ENCODE results near the gene ITGAV. TPM values are rescaled to one million over a fixed set of nuclear protein-coding genes. Genes with fewer than 3 reads are reported as not detected.

The ITGAV gene
- total RNA-seq, 6 donors from 2014 or later: 19.9 to 75.4 (median 58.7) TPM

DNA sequence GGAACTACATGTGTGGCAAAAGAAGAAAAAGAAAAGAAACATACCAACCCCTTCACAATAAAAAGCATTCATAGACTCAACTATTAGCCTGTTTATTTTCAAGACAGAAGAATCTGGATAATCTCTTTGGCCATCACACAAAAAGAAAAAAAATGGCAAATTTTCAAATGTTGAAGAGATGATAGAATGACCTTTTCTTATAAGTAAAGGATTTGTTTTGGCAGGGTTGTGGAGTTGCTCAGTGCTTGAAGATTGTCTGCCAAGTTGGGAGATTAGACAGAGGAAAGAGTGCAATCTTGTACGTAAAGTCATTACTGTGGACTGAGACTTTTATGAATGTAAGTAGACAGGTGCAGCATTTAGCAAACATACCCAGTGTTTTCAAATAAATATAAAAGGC is 85.5 kb downstream of the ITGAV start:
- 68 to 86% methylated on average over 1 of the region's 1 CpG for WGBS, 2 donors
- Histone ChIP-seq H3K4me3 (no peak overlapping the region), H3K27ac (no peak overlapping the region), H3K36me3 (peaks cover 24 to 95% (median 53%) of the 10 kb centered on the region in 4 donors), H3K4me1 (no peaks in the 10 kb centered on the region), H3K27me3 (no peaks in the 10 kb centered on the region), H3K9me3 (peaks cover 0 to 5% (median 0%) of the 10 kb centered on the region in 4 donors)
- ATAC-seq (ENCODE audit: low FRiP score in 2 of 2) (no peak), DNase-seq (no peak)
- no peak for TF ChIP-seq EP300 (IDR thresholded peaks at IDR 0.05)
- TF ChIP-seq, protein P1, sequence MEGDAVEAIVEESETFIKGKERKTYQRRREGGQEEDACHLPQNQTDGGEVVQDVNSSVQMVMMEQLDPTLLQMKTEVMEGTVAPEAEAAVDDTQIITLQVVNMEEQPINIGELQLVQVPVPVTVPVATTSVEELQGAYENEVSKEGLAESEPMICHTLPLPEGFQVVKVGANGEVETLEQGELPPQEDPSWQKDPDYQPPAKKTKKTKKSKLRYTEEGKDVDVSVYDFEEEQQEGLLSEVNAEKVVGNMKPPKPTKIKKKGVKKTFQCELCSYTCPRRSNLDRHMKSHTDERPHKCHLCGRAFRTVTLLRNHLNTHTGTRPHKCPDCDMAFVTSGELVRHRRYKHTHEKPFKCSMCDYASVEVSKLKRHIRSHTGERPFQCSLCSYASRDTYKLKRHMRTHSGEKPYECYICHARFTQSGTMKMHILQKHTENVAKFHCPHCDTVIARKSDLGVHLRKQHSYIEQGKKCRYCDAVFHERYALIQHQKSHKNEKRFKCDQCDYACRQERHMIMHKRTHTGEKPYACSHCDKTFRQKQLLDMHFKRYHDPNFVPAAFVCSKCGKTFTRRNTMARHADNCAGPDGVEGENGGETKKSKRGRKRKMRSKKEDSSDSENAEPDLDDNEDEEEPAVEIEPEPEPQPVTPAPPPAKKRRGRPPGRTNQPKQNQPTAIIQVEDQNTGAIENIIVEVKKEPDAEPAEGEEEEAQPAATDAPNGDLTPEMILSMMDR (IDR thresholded peaks at IDR 0.05): no peak
- no peak for TF ChIP-seq POLR2A (IDR thresholded peaks at IDR 0.05)
- TF ChIP-seq POLR2AphosphoS5 (IDR thresholded peaks at IDR 0.05): no peak

DNA sequence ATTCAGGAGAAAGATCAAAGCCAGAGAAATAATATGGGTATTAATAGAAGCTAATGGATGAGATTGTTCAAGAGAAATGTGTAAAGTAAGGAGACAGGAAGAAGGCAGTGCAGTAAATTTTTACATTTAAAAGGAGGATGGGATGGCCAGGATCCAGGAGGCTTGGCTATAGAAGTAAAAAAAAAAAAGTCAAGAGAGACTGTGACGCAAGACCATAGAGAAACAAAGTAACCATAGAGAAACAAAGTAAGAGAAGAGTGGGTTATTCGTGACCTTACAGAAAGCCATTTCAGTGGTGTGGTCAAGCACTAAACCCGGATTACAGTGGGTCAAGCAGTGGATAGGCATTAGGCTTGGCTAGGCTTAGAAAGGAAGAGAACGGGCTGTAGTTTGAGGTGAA is 93.5 kb downstream of the ITGAV start:
- Histone ChIP-seq H3K27ac (no peak overlapping the region), H3K4me3 (no peak overlapping the region), H3K9me3 (peaks cover 8 to 11% (median 10%) of the 10 kb centered on the region in 4 donors), H3K36me3 (peaks cover 0 to 23% (median 2%) of the 10 kb centered on the region in 4 donors), H3K4me1 (no peaks in the 10 kb centered on the region), H3K27me3 (no peaks in the 10 kb centered on the region)
- no peak for TF ChIP-seq POLR2A (IDR thresholded peaks at IDR 0.05)
- TF ChIP-seq POLR2AphosphoS5 (IDR thresholded peaks at IDR 0.05): no peak
- TF ChIP-seq, protein P1 (IDR thresholded peaks at IDR 0.05): no peak
- TF ChIP-seq EP300 (IDR thresholded peaks at IDR 0.05): no peak
- DNase-seq (no peak), ATAC-seq (ENCODE audit: low FRiP score in 2 of 2) (no peak)
- 77 to 81% methylated on average over 4 of the region's 4 CpGs for WGBS, 2 donors

DNA sequence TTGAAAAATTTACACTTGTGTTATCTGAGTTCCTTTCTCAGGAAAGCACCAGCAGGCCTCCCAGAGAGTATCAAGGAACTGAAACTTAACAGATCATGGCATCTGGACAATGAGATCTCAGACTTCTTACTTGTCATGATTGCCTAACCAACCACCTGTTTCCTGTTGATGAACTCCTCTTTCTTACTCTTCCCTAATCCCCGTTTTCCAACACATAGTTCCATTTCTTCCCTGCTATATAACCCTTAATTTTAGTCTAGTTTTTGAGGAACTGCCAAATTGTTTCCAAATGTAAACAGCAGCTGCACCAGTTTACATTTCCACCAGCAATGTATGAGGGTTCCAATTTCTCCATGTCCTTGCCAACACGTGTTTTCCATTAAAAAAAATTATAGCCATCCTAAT is 98.0 kb downstream of the ITGAV start:
- DNase-seq (no peak), ATAC-seq (ENCODE audit: low FRiP score in 2 of 2) (no peak)
- no peaks in the 10 kb centered on the region for H3K27me3 ChIP-seq
- no peak overlapping the region for H3K27ac ChIP-seq
- no peak overlapping the region for H3K4me3 ChIP-seq
- 52 to 65% methylated on average over 2 of the region's 2 CpGs for WGBS, 2 donors
- no peaks in the 10 kb centered on the region for H3K4me1 ChIP-seq
- no peaks in the 10 kb centered on the region for H3K36me3 ChIP-seq
- H3K9me3 ChIP-seq: peaks cover 8 to 11% (median 10%) of the 10 kb centered on the region in 4 donors
- TF ChIP-seq EP300 (IDR thresholded peaks at IDR 0.05) (no peak), POLR2A (IDR thresholded peaks at IDR 0.05) (no peak), POLR2AphosphoS5 (IDR thresholded peaks at IDR 0.05) (no peak)
- TF ChIP-seq, protein P1 (IDR thresholded peaks at IDR 0.05): no peak

DNA sequence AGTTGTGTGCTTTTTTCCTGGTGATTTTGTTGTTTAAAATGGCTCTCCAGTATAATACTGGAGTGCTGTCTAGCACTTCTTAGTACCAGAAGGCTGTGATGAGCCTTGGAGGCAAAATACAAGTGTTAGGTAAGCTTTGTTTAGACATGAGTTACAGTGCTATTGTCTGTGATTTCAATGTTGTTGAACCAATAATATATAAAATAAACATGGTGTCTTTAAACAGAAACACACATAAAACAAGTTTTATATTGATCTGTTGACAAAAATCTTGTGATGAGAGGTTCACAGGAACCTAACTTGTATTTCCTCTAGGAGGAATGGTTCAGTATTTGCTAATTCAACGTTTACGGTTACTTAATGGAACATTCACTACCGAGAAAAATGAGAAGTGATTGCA is 99.0 kb downstream of the ITGAV start:
- TF ChIP-seq POLR2AphosphoS5 (IDR thresholded peaks at IDR 0.05): no peak
- TF ChIP-seq, protein P1 (IDR thresholded peaks at IDR 0.05): no peak
- no peak for TF ChIP-seq POLR2A (IDR thresholded peaks at IDR 0.05)
- no peak for TF ChIP-seq EP300 (IDR thresholded peaks at IDR 0.05)
- Histone ChIP-seq H3K4me3 (no peak overlapping the region), H3K9me3 (peaks cover 8 to 11% (median 10%) of the 10 kb centered on the region in 4 donors), H3K36me3 (no peaks in the 10 kb centered on the region), H3K4me1 (peaks cover 0 to 4% (median 2%) of the 10 kb centered on the region in 4 donors), H3K27me3 (no peaks in the 10 kb centered on the region), H3K27ac (no peak overlapping the region)
- WGBS, 2 donors: 81 to 86% methylated on average over 3 of the region's 3 CpGs
- no peak for ATAC-seq (ENCODE audit: low FRiP score in 2 of 2)
- DNase-seq: no peak

DNA sequence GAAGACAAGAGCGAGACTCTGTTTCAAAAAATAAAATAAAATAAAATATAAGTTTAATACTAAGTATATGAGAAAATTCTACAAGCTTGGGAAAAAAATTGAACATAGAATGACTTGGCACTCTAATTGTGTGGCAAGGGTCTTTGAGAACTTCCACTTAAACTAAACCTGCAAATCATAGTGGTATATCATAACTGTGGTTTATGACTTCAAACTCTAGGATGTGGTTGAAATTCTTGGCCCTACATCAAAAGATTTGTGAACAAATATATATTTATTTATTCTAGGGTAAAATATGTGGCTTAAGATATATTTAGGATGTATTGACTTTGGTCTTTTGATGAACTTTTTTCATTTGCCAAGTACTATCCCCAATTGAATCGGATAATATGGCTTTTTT is 100.9 kb downstream of the ITGAV start:
- ATAC-seq (ENCODE audit: low FRiP score in 2 of 2): no peak
- no peak overlapping the region for H3K27ac ChIP-seq
- WGBS, 2 donors: 89 to 91% methylated on average over 2 of the region's 2 CpGs
- DNase-seq: no peak
- TF ChIP-seq, protein P1 (IDR thresholded peaks at IDR 0.05): no peak
- no peak for TF ChIP-seq POLR2A (IDR thresholded peaks at IDR 0.05)
- TF ChIP-seq EP300 (IDR thresholded peaks at IDR 0.05): no peak
- TF ChIP-seq POLR2AphosphoS5 (IDR thresholded peaks at IDR 0.05): no peak
- no peaks in the 10 kb centered on the region for H3K27me3 ChIP-seq
- peaks cover 8 to 11% (median 10%) of the 10 kb centered on the region in 4 donors for H3K9me3 ChIP-seq
- H3K36me3 ChIP-seq: no peaks in the 10 kb centered on the region
- H3K4me1 ChIP-seq: peaks cover 3 to 10% (median 8%) of the 10 kb centered on the region in 4 donors
- H3K4me3 ChIP-seq: no peak overlapping the region
